ENCODE data around the gene FADS2.
"Not testable (repeated sequence)": the region's sequence is repeated elsewhere in the genome, so short reads cannot be mapped to it uniquely, and the experiment has no call there.

Gene FADS2

DNA sequence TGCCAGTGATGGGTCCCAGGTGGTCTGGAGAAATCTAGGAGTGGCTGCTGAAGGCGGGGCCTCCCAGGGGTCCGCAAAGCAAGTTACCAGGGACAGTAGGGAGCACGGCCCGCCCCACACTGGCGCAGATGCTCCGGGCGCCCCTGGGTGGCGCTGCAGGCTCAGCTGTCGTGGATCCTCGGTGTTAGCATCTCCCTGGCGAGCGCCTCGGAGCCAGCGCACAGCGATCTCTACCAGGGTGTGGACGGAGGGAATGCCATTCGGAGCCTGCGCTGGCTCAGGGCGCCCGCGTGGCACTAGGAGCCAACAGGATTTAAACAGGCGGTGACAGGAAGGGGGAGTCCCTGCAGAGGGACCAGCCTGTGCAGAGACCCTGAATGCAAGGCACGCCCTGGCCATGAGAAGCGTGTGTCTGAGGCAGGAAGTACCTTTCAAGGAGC lies 43.1 kb downstream of the FADS2 start:
- DNase-seq, result peak; percentile 37

DNA sequence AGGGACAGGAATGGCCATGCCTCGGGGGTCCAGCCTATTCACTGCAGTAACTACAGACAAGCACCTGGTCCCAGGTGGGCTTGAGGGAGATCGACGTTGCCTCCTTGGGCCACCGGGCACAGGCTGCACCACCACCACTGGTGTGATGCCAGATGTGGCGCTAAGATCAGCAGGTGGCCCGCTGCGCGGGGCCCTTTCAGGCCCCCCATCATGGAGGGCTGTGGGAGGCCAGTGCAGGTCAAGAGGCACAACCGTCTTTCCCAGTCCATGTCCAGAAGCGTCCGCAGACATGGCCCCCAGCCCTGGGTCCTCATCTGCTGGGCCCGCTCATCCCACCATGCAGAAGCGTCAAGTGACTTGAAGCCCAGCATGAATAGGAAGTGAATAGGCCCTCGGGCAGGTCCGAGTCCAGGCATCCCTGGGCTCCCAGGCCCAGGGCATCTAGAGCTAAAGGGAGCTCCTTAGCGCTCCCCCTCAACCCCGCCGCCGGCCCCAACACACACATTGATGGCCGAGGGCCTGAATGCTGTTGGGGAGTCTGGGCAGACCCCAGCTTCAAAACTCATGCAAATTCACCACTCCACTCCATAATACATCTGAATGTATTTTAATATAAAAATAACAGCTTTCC lies 45.0 kb downstream of the FADS2 start:
- DNase-seq, result no peak

DNA sequence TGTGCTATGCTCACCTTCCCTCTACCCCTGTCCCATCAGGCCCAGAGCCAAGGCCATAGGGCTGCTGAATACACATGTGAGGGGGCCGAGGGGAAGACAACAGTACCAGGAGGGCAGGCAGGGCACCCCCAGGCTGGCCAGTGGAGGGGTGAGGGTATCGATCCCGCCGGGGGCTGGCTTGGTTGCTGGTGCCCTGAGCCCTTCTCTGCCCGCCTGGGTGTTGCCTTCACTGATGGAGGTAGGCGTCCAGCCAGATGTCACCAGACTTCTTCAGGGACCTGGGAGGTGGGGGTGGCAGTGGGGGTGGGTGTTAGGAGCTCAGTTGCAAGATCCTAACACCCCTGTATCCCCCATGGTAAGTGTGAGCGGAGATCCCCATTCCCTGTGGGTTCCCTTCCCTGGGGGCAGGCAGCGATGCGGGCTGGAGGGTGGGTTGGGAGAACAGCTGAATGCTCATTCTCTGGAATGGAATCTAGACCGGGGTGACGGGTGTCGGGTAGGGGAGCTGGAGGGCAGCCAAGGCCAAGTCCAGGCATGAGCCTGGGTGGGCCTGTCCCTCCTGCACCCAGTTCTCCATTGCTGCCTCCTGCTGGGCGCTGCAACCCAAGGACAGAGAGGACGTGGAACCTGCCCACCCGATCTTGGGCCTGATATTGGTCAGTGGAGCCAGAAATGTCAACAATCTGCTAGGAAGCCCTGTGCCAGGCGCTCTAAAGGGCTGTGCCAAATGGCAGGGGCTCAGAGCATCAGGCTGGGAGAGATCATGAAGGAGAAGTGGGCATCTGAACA lies 45.7 kb downstream of the FADS2 start:
- no peak for DNase-seq

DNA sequence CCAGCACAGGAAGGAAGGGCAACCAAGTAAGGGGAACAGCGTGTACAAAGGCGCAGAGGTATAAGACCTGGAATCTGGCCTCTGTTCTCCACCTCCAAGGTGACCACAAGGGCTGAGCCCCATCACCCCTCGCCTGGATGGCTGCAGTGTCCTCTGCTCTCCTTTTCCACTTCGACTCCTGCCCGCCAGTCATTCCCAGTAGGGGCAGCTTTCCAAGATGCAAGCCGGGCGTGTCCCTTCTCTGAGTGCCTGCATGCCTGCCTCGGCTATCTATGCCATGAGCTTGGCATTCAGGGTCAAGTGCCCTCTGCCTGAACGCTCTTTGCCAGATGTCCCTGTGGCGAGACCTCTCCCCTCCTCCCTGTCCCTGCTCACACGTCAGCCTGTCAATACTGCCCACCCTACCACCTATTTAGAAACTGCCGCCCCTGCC lies 46.3 kb downstream of the FADS2 start:
- no peak for DNase-seq

DNA sequence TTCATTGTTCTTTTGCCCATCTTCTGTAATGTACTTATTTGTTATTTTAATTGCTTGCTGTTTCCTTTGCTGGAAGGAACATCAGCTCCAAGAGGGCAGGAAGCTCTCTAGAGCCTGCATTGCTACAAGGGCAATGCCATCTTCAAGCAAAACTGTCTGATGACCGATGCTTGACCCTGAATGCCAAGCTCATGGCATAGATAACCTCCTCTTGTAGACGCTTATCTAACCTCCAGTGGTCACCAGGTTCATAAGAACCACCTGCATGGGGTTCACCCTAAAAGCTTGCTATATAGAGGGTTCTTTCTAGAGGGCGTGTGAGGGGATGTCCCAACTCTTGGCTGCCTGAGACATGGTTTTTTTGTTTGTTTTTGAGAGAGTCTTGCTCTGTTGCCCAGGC lies 46.8 kb downstream of the FADS2 start:
- no peak for DNase-seq

DNA sequence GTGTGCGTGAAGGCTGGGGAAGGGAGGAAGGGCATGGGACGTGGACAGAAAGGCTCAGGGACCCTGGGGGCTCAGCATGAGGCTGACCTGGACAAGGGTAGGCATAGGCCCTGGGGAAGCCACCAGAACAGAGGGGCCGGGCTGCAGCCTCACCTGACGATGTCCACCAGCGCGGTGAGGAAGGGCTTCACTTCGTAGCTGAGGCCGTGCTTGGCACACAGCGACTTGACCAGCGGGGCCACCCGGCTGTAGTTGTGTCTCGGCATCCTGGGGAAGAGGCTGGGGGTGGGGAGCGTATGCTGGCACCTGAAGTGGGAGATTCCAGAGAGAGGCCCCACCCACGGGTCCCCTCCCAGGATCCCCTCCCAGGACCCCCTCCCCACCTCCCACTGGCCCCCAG lies 47.6 kb downstream of the FADS2 start:
- DNase-seq, result no peak

DNA sequence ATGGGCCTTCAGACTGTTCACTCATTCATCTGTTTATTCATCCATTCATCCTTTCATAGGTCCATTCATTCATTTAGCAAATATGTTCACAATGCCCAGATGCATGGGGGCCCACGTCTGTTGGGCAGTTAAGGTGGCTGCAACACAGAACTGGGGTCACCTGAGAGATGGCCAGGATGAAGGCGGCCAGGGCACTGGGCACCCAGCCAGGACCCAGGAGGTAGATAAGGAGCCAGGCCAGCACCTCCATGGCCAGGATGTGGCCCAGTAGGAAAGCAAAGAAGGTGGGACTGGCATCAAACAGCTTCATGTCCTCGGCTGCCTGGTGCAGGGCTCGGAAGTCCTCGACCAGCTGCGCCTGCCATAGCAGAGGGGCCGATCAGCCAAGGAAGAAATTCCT lies 51.1 kb downstream of the FADS2 start:
- no peak for DNase-seq

DNA sequence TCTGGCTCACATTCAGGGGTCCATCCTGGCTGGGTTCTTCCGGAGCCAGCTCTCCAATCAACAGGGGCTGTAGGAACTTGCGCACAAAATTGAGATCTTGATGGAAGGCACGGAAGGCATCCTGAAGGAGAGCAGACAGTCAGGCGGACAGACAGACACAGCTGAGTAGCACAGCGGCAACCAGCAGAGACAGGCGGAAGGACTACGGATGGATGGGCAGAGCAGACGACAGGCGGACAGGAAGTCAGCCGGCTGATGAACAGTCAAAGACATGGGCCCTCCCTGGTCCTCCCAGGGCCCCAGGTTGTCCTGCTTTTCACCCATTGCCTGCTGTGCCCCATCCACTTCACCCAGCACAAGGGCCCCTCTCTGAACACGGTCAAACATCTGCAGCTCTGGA lies 51.9 kb downstream of the FADS2 start:
- DNase-seq, result no peak

DNA sequence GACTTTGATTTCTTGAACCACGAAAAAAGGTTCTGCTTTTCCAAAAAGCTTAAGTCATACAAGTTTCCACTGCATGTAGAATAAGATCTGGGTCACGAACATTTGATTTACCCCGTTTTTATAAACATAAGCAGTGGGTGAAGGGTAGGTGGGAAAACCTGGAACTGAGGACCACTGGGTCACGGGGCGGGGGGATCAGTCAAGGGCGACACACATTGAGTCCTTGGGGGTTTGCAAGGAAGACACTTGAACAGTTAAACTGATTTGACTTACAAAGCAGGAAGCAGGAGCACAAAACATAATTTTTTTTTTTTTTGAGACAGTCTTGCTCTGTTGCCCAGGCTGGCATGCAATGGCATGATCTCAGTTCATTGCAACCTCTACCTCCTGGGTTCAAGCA lies 52.4 kb downstream of the FADS2 start:
- no peak for DNase-seq

DNA sequence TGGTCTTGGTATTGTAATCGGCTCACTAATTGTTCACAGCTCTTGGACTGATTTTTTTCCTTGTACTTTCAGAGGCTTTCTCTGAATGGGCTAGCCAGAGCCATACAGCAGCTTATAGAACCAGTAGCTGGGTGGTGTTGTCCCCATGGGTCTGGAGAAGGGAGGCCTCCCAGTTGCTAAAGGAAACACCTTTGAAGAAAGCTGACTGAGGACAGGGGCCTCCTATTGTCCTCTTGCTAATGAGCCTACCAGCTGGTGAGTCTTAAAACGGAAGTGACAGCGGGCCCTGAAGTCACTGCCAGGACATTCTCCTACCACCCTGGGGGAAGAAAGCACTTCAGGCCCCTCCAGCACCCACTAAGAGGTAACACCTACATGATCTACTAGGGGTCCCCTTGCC lies 53.3 kb downstream of the FADS2 start:
- DNase-seq, result no peak

DNA sequence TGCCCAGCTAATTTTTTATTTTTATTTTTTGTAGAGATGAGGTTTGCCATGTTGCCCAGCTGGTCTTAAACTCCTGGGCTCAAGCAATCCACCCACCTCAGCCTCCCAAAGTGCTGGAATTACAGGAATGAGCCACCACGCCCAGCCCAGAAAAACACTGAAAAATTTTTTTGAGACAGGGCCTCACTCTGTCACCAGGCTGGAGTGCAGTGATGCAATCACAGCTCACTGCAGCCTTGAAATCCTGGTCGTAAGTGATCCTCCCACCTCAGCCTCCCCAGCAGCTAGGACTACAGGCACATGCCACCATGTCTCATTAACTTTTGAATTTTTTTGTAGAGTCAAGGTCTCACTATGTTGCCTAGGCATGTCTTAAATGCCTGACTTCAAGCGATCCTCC lies 54.2 kb downstream of the FADS2 start:
- not testable (repeated sequence) for DNase-seq

DNA sequence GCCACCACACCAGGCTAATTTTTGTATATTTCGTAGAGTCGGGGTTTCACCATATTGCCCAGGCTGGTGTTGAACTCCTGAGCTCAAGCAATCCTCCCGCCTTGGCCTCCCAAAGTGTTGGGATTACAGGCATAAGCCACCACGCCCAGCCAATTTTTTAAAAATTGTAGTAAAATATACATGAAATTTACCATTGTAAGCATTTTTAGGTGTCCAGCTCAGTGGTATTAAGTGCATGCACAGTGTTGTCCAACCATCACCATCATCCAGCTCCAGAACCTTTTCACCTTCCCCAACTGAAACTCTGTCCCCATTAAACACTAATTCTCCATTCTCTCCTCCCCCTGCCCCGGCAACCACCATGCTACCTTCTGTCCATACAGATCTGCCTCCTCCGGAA lies 54.8 kb downstream of the FADS2 start:
- no peak for DNase-seq

DNA sequence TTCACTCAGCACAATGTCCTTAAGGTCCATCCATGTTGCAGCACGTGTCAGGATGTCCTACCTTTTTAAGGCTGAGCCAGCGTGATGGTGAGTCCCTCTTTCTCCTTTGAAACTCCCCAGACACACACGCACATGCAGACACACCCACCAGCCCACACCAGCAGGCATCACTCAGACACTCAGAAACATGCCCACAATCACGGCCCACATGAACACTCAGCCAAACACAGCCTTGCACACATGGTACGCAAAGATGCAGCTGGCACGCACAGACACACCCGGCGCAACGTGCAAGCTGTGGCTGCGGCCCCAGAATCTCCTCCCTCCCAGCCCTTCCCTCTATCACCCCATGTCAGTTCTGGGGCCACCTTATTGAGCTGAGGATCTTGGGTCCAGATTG lies 55.2 kb downstream of the FADS2 start:
- DNase-seq, result no peak

DNA sequence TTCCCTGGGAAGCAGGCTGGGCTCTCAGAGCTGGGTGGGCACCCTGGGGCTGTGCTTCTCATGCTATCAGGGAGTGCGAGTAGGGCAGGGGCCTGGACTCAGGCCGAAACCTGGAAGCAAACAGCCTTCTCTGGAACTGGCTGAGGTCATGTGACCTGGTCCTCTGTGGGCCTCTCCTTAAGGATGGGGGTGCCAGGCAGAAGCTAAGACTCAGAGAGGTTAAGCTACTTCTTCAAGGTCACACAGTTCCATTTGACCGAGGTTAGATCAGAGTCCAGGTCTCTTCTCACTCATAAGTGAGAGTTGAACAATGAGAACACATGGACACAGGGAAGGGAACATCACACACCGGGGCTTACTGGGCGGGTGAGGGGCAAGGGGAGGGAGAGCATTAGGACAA lies 55.8 kb downstream of the FADS2 start:
- no peak for DNase-seq

DNA sequence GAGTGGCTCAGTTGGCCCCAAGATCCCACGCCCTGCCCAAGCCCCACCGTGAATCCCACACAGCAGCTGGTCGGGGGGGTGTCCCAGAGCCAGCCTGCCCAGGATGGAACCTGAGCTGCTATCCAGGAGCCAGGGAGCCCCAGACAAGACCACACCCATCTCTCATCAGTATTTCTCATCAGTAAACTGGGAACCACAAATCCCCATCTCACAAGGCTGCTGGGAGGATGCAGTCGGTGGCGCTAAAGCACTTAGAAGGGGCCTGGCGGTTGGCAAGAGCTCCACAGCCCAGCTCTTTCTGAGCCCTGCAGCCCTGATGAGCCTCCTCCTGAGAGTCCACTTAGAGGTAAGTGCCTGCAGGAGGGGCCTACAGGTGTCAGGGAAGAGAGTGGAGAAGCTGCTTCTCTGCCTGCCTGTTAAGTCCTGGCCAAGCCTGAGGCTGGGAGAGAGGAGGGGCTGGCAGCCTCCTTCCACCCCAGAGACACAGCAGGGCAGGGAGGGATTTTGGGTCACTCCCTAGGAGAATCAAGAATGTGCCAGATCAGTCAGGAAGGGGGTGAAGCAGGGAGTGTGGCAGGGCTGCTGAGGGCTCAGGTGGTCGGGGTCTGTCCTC lies 57.2 kb downstream of the FADS2 start:
- DNase-seq, result no peak

DNA sequence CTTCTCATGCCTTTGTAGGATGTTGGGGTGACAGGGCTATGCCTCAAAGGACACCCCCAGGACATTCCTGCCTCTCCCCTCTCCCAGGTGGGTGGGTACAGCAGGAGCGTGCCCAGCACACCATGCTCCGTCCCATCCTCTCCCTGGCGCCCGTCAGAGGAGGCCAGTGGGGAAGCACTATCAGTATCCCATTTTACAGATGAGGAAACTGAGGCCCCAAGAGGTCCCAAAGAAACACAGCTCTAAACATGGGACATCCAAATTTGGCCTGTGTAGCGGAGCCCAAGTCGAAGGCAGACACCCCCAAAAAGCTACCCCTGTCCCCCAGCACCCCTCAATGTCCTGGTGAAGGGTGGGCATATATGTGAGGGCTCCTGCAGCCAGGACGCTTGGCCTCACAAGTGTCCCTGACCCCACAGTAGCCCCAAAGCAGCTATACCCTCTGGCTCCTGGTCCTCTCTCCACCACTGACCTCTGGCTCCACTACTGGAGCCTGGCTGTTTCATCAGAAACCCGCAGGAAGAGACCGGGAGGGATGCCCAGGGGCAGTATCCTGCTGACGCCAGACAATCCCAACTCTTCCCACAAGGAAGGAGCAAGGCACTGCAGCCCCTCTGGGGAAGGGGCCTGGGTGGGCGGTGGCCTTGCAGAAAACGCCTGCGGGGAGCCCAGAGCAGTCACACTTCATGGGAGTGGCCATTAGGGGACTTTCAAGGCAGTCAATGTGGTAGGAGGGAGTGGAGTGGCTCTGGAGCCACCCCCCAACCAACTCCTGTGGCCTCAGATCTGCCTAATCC lies 57.9 kb downstream of the FADS2 start:
- no peak for DNase-seq

DNA sequence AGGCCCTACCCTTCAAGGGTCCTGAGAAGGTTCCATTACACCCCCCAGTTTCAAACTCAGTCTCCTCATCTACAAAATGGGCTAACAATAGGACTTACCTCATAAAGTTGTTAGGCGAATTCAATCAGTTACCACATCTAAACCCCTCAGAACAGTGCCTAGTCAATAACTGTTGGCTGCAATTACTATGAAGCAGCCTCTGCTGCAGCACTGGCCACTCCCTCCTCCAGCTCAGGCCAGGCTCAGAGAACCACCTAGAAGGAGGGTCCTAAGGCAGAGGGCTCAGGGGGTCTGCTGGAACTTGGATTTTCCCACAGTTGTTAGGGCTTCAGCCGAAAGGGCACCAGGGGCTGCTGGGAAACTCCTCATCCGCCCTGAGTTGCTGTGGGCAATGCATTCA lies 58.5 kb downstream of the FADS2 start:
- DNase-seq, result no peak

DNA sequence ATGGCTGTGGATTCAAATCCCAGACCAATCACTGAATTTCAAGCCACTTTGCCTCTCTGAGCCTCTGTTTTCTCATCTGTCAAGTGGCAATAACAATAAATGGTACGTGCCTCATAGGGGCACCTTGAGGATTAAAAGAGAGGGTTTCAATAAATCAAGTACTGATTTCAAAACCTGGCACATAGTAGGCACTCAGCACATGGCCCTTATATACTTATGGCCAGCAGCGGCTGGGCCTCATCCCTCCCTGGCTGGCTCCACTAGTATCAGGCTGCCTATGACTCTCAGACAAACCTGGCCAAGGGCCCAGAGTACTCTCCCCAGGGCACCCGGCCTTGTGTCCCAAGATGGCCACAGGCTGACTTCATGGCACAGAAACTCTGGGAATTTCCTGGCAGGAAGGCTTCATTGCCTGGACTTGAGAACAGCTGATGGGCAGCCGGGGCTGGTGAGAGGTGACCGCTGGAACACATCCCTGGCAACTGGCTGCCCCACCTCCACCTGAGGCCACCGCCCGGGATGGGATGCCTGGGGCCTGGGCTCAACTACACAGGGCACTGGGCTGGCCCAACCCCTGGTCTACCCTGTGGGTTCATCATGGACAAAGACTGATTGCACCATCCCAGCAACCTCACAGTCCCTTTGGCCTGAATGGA lies 59.9 kb downstream of the FADS2 start:
- no peak for DNase-seq

DNA sequence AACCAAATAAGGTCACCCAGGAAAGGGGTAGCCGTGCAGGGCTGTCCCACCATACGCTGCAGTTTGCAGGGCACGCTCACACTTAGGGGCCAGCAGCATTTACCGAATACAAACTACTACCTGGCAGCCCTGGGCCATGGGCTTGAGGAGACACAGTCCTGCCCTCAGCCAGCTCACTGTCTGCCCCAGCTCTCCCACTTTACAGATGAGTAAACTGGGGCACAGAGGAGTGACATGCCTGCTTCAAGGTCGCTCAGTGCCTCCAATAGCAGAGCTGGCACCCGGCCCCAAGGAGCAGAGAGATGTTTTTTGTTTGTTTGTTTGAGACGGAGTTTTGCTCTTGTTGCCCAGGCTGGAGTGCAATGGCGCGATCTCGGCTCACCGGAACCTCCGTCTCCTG lies 60.5 kb downstream of the FADS2 start:
- no peak for DNase-seq

DNA sequence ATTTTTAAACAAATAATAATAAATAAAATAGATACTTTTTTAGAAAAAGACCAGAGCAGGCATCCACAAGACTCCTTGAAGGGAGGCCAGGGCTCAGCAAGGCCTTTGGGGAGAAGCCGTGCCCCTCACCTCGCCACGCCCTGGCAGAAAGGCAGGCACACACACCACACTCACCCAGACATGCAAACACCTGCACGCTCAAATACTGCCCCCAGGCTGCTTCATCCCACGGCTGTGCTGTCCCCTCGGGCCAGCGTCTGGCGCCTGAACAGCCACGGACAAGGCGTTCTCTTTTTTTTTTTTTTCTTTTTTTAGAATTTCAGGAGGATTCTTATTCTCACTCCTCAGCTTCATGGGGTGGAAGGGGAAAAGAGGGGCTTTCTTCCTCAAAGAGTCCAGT lies 61.7 kb downstream of the FADS2 start:
- DNase-seq, result no peak

DNA sequence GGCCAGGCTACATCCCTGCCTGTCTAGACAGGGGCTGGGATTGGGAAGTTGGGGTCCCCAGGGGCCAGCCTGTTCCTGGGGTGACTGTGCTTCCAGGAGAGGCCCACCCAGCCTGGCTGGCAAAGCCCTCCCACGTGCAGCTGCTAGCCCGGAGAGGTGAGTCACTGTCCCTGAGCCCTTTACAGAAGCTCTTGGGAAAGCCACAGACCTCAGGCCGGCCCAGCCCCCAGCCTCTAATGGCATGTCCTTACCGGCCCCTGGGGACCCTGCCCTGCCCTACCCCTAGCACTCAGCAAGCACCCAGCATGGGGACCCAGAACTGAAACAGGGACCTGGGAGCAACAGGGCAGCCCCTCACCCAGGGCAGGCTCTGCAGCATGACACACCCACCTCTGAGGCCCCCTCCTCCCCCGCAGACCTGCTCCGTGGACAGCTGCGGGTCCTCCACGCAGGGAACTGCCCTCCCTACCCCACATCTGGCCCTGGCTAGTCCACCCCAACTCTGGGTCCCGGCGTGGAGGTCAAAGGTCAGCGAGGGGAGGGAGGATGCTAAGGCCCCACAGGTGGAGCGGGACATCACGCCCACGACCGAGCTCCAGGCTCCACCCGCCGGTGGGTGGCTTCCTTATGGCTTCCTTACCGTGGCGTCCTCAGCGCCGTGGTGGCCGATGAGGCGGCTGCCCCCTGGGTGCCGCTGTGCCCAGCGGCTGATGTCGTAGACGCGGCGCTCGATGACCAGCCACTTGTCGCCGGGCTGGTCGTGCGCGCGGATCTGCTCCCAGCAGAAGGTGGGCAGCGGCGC lies 62.6 kb downstream of the FADS2 start:
- no peak for DNase-seq
